NCI-H446 treated with DMSO at 0.1 percent for 48 hours (cell line): Measurements from ENCODE around the gene SPSB4.
"Not testable (repeated sequence)": the region's sequence is repeated elsewhere in the genome, so short reads cannot be mapped to it uniquely, and the experiment has no call there.

Source experiments
- DNase-seq: peaks from one replicate; lab custom pipeline; 2025; lab: John Stamatoyannopoulos, UW

SPSB4 gene

GRCh38 chr3:141094790-141095545, 43.8 kb downstream of the SPSB4 start:
- DNase-seq: peak; percentile 47

- no peak for DNase-seq
Measured at GRCh38 chr3:141095546-141095937, 44.4 kb downstream of the SPSB4 start.

GRCh38 chr3:141096164-141096563, 45.0 kb downstream of the SPSB4 start:
- no peak for DNase-seq

DNA sequence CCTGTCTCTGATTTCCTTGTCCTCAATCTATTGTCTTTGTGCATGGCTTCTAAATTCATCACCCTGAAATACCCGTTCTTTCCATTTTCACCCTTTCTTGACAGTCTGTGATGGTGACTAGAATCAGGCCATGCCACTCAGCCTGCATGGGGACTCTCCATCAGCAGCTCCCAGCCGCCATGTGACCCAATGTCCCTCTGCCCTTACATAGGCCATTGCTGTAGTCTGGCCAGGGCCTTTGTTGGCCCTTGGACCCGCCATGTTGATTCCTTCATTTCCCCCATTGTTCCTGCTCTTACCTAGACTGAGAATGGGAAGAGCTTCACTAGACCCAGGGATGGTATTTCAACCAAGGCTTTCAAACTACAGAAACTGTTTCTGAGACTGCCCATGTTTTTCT, 45.8 kb downstream of the SPSB4 start:
- DNase-seq: no peak

DNA sequence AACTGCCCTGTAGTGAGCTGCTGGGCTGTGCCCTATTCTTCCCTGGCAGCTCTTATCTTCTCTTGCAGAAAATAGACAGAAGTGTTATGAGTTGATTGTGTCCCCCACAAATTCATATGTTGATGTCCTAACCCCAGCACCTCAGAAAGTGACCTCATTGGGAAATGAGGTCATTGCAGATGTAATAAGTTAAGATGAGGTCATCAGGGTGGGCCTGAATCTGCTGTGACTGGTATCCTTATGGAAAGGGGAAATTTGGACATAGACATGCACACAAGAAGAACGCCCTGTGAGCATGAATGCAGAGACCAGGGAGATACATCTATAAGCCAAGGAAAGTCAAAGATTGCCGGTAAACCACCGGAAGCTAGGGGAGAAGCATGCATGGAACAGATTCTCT, 49.0 kb downstream of the SPSB4 start:
- no peak for DNase-seq

DNA sequence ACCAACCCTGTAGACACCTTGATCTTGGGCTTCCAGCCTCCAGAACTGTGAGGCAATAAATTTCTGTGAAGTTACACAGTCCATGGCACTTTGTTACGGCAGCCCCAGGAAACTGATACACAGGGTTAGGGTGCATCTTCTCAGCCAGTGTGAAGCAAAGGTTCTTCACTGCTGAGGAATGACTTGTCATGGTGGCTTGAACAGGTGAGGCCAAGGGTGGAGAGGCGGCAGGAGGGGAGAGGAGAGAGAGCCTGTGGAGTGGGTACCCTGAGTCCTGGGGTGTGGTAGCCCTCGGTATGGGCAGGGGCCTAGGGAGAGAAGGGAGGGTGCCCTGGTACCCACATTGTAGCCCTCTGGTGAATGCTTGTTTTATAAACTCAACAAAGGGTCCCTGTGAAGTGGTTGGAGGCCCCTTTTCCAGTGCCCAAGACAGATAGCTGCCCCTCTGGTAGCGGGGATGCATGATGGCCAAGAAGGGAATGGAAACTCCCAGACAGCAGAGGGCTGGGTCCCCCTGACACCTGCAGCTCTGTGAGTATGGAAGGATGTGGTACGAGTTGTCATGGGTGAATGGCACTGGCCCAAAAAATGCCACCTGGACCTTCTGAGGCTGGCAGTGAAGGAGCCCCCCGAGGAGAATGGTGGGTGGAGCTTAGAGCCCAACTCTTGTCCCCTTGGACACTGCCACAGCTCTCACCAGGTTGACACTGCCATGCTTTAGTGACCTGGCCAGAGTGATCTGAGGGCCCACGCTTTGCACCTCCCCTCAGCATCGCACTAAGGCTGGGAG, 49.6 kb downstream of the SPSB4 start:
- DNase-seq: no peak

- DNase-seq: no peak
Measured at GRCh38 chr3:141102372-141102771, 51.2 kb downstream of the SPSB4 start.

DNA sequence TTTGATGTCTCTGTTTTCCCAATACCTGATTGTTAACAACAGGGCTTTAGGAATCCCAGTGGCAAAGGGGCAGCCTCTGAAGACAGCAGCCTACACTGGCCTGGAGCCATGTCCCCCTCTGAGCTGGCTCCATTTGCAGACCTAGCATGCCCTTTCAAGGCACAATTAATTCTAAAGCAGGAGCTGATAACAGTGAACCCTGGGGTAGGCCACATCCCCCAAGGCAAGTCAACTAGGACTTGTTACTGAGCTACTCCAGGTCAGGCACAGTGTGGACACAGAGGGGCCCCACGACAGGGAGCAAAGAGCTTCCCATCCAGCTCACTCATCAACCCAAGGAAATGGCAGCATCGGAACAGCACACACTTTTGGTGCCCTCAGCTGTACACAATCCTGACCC, 51.9 kb downstream of the SPSB4 start:
- no peak for DNase-seq

DNA sequence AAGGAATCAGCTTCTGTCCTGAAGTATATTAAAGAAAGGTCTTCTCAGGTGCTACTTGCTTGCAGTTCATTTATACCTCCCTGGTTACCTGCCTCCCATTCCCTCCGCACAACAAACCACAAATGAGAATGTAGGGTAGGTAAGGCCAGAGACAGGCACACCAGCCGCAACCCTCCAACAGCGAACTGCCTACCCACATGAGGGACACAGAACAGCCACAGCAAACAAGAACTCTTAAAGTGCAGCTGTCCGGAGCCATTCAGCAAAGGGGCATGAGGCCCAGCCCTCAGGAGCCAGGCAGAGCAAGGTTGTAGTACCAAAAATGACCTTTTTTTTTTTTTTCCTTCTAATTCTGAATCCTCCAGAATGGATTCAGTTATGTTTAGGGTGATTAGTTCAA, 52.4 kb downstream of the SPSB4 start:
- DNase-seq: no peak

DNA sequence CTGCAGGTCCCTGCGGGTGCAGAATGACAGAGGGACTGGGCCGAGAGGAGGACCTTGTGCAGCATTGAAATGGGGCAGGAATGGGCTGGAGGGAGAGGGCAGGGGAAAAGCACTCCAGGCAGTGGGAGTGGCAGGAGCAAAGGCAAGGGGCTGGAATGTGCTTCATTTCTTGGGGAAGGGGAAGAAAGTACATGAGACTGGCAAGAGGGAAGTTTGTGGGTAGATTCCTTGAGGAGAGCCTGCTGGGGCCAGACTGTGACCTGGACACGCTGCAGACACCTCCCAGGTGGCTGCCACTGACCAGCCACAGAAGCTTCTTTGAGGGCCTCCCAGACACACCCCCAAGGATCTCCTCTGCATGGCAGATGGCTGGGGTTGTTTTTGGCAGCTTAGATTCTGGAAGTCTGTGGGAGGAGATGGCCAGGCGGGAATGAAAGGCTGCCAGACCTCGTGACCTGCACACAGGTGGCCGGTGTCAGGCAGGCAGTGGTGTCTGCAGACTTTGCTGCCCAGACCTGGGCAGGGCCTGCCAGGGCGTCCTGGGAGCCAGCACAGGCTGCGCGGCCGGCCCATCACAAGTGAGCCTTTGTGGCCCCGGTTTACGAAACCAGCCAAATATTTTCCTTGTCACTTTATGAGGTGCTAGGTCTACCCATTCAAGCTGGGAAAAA, 53.1 kb downstream of the SPSB4 start:
- peak; percentile 61 for DNase-seq

GRCh38 chr3:141105828-141106628, 54.9 kb downstream of the SPSB4 start:
- DNase-seq: peak; percentile 66

DNA sequence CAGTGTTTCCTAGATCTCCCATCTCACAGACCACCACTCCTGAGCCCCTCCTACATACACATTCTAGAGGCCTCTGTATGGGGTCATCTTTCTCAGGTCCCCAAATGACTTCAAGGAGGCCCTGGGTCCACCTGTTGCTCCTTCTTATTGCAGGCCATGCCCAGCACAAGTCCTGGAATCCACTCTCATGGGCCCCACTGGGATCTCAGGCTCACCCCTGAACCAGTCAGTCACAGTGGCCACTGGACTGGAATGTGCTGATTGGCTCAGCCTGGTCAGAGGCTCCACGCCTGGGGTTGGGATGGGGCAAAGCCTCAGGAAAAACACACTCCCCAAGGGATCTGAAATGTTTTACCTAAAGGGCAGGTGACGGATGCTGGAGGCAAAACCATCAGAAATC, 55.7 kb downstream of the SPSB4 start:
- DNase-seq: no peak

DNA sequence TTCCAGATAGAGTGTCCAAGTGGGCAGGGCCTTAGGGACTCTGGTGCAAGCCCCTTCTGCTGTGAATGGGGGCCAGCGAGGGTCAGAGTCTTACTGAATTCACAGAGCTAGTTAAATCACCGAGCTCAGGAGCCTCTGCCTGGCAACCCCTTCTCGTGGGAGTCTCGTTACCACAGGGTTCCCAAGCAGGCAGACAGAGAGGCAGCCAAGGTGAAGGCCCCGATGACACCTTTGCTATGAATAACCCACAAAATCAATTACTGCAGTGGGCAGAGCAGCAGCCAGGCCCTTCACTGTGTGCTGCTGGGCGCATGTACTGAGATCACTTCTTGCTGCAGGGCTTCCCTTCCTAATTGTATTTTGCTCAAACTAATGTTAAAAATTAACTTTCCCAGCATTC, 56.9 kb downstream of the SPSB4 start:
- DNase-seq: no peak

DNA sequence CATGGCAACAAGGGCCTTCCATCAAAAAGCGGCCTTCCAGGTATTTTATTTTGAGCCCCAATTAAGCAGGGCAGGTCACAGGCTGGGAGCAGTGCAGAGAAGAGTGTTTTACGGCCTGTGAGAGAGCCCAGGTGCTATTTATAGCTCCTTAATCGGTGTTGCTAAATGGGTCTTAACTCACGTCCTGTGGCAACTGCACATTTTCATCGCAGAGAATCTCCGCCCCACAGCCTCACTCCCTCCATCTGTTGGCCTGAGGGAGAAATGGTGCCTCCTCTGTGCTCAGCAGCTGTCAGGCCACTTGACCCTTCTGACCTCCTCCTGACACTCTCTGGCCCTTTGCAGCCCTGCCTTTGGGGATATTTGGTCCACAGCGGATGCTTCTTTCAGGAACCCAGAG, 58.6 kb downstream of the SPSB4 start:
- DNase-seq: no peak

DNA sequence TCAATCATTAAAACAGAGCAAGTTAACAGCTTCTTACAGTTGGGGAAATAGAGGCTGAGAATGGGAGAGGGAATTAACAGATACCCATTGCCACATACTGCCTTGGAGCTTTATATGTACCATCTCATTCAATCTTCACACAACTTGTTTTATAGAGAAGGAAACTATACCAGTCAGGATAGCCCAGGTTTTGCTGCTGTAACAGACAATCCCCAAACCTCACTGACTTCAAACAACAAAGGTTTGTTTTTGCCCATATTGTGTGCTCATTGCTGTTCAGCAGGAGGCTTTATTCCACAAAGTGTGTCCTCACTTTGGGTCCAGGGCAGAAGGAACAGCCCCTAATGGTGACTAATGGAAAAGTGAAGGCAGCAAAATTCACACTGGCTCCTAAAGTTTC, 59.2 kb downstream of the SPSB4 start:
- DNase-seq: no peak

DNA sequence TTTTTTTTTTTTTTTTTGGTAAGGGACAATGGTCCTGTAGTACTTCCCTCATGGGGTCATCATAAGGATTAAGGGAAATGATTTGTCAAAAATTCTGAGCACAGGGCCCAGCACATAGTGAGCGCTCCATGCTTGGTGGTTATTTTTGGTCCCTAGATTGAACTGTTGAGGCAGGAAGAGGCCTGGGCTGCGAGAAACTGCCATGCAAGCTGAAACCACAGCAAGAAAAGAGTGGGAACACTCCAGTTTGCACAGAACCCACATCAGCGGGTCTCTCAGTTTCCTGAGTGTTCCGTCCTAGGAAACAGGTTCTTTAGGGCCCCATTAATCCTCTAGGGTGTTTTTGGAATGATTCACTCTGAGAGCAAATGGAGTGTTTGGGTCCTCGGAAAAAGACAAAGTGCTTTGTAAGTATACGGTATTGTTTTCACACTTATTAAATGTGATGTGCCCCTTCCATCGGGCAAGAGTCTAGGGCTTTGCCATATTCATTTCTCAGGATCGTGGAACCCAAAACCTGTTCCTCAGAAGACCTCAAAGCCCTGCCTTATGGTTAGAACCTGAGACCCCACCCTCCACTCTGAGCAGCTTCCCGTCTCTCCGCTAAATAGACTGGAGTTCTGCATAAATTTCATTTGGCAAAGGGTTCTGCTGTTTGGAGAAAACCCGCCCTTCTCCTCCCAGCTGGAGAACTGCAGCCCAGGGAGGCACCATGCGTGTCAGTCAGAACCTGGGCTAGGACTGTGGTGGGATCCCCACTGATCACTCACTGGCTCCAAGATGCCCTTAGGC, 60.4 kb downstream of the SPSB4 start:
- DNase-seq: no peak

- DNase-seq: no peak
Measured at GRCh38 chr3:141112686-141113297, 61.6 kb downstream of the SPSB4 start.

GRCh38 chr3:141113680-141114079, 62.5 kb downstream of the SPSB4 start:
- not testable (repeated sequence) for DNase-seq

DNA sequence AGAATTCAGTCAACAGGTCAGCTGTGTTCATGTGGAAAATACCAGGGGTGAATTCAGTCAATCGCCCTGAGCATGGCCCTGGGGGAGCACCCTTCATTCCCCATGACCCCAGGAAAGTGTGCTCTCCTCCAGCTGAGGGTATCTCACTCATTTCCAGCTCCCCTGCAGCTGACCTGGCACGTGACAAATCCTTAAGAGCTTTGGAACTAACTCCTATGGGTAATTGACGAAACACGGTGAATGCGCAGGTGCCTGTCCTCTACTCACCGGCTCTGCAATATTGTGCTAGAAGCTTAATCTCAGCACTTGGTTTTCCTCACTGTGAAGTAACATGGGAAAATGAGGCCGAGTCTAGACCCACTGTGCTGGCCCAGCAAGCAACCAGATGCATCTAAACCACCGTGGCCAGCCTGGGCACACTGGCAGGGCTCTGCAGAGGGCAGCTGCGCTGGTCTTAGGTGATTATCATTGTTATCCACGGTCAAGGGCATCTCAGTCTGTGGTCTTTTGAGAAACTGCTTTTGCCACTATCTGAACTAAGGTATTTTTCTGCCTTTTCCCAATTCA, 63.1 kb downstream of the SPSB4 start:
- DNase-seq: no peak

DNA sequence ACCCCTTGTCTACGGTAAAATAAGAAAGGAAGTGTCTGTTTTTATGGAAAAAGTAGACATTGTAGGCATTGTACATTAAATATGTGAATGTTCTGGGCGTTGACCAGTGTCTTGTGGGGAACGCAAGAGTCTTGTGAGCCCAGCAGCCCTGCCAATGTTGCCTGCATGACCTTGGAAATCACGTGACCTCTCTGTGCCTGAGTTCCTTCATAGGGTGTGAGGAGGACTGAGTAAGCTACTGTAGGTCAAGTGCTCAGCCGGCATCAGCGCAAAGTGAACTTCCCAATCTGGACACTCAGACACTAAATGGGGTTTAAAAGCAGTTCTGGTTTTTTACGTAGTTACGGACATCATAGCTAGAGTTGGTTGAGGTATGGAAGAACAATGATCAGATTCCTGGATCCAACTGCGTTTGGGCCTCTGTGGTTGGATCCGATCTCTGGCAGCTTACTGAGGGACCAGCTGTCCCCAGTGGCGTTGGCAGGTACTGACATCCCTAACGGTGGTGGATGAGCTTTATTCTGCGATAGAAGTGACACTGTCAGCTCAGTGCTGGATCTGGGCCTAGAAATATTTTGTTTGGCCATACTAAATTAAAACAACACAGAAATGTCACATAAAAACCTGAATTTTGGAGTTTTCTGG, 63.8 kb downstream of the SPSB4 start:
- no peak for DNase-seq
